GM18951 (cell line): Measurements from ENCODE around the gene PTGFR.

Source experiments
- POLR2A ChIP-seq: IDR thresholded peaks from 4 replicates; pipeline ENCODE4 v1.6.1; 2011; ENCODE audit warnings: mild to moderate bottlenecking; ENCODE audit not compliant: insufficient read length, insufficient read depth; ENCODE audit errors: extremely low read depth
- in situ Hi-C: fragments of 300-500 bp; cut with MboI; formaldehyde crosslinking; loops from one replicate; pipeline ENCODE4 v1.12.0; 2022; ENCODE audit warnings: low sequenced_read_pairs, mixed read lengths, inconsistent platforms; ENCODE audit not compliant: unreplicated experiment

The PTGFR gene

GRCh38 chr1:78490861-78491450 lies at the start of gene PTGFR:
PTGFR (plus strand) TSS chr1:78490974; CDS start chr1:78492744, 1,770 bp downstream.
- in situ Hi-C loops, result no loop called here
- no peak for TF ChIP-seq POLR2A

GRCh38 chr1:78441921-78442320 lies 48.9 kb upstream of the PTGFR start:
- no peak for TF ChIP-seq POLR2A
- in situ Hi-C loops, result no loop called here

GRCh38 chr1:78447086-78447485 lies 43.7 kb upstream of the PTGFR start:
- no peak for TF ChIP-seq POLR2A
- in situ Hi-C loops, result no loop called here

- no peak for TF ChIP-seq POLR2A
- in situ Hi-C loops, result no loop called here
Measured at GRCh38 chr1:78464449-78464891, 26.3 kb upstream of the PTGFR start.

GRCh38 chr1:78465143-78465542 lies 25.6 kb upstream of the PTGFR start:
- in situ Hi-C loops, result no loop called here
- no peak for TF ChIP-seq POLR2A

GRCh38 chr1:78468521-78468920 lies 22.3 kb upstream of the PTGFR start:
- no peak for TF ChIP-seq POLR2A
- in situ Hi-C loops, result no loop called here

GRCh38 chr1:78469576-78469975 lies 21.2 kb upstream of the PTGFR start:
- TF ChIP-seq POLR2A, result no peak
- in situ Hi-C loops, result no loop called here

- TF ChIP-seq POLR2A, result no peak
- in situ Hi-C loops, result no loop called here
Measured at GRCh38 chr1:78471890-78472620, 18.7 kb upstream of the PTGFR start.

- in situ Hi-C loops, result no loop called here
- no peak for TF ChIP-seq POLR2A
Measured at GRCh38 chr1:78472851-78473496, 17.8 kb upstream of the PTGFR start.

GRCh38 chr1:78474092-78474491 lies 16.7 kb upstream of the PTGFR start:
- in situ Hi-C loops, result no loop called here
- TF ChIP-seq POLR2A, result no peak

GRCh38 chr1:78475888-78476610 lies 14.7 kb upstream of the PTGFR start:
- no peak for TF ChIP-seq POLR2A
- in situ Hi-C loops, result no loop called here

- no peak for TF ChIP-seq POLR2A
- in situ Hi-C loops, result no loop called here
Measured at GRCh38 chr1:78483903-78484302, 6.9 kb upstream of the PTGFR start.

- no peak for TF ChIP-seq POLR2A
- in situ Hi-C loops, result no loop called here
Measured at GRCh38 chr1:78491451-78492071, 787 bp downstream of the PTGFR start.
